ENCODE measurements around the gene FAM107B.

FAM107B gene

DNA sequence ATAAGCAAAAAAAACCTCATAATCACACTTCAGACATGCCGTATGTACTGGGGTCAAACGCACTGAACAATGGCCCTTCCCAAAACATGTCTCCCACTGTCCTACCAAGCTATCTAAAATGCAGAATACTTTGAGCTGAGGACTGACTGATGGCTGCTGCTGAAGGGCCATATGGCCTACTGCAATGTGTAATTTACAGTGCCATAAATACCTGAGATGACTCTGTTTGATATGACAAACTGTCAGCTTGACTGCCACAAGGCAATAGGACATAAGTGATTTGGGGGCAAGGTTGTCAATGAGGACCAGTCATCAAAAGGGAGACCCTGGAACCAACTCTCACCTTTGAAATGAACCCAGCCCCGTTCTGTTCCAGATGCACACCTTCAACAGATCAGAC is 256.5 kb downstream of the FAM107B start:
- Histone ChIP-seq H3K9ac (ENCODE audit: low read length) (no peak overlapping the region), H3K4me2 (ENCODE audit: low read length, poor library complexity, severe bottlenecking) (no peak overlapping the region), H2AFZ (ENCODE audit: low read depth, low read length) (no peak overlapping the region), H2BK15ac (ENCODE audit: low read depth, poor library complexity, severe bottlenecking) (no peak overlapping the region), H3K4me1 (ENCODE audit: control insufficient read depth, insufficient read depth, low read depth, low read length) (peaks cover under 1% of the 10 kb centered on the region), H3K18ac (ENCODE audit: low read depth in 1 of 2, low read length in 2 of 2) (no peak overlapping the region), H3K4me3 (ENCODE audit: insufficient read depth in 1 of 2, low read depth in 1 of 2, low read length in 2 of 2) (no peak overlapping the region), H3K27me3 (ENCODE audit: control insufficient read depth in 1 of 2, insufficient read depth in 1 of 2, low read length in 2 of 2) (no peaks in the 10 kb centered on the region), H3K36me3 (ENCODE audit: control insufficient read depth in 1 of 2, insufficient read depth in 2 of 2, low read depth in 1 of 2, low read length in 2 of 2) (peaks cover 7 to 21% of the 10 kb centered on the region in 2 experiments), H4K8ac (ENCODE audit: low read length) (no peak overlapping the region), H3K27ac (ENCODE audit: low read length, poor library complexity, severe bottlenecking) (no peak overlapping the region), H2BK120ac (ENCODE audit: low read depth, low read length) (no peak overlapping the region), H3K14ac (ENCODE audit: low read length in 2 of 2) (no peak overlapping the region), H4K91ac (ENCODE audit: low read length) (no peak overlapping the region), H2AK5ac (ENCODE audit: low read length, severe bottlenecking) (no peak overlapping the region), H3K4ac (ENCODE audit: low read depth in 1 of 2, low read length in 2 of 2) (no peak overlapping the region), H3K23ac (ENCODE audit: low read length in 2 of 2) (no peak overlapping the region), H2BK5ac (ENCODE audit: low read depth, low read length, poor library complexity, severe bottlenecking) (no peak overlapping the region), H3K79me1 (replicated peaks; ENCODE audit: low read length, poor library complexity, severe bottlenecking) (peaks cover 5% of the 10 kb centered on the region), H3K9me3 (ENCODE audit: control insufficient read depth, low read length) (no peaks in the 10 kb centered on the region), H2BK12ac (ENCODE audit: low read length in 2 of 2) (no peak overlapping the region)
- WGBS, result 97% methylated on average over 2 of the region's 3 CpGs
- DNase-seq, result no peak

DNA sequence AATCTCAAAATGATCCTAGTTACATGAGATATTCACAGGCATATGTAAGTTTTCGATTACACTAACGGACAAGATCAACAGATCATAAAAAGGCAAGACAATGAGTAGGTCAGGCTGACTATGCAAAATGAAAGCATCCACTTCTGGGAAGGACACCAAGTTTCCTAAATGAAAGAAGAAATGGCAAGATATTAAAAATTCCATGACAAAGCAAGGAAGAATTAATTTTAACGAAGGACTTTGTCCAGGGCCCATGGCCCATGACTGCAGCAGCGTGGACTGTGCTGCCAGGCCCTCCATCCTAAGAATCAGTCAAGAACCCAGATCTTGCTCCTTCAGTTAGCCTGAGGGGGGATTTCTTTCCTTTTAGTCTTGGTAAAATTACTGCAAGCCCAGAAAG is 261.6 kb downstream of the FAM107B start:
- Histone ChIP-seq H3K4me2 (ENCODE audit: low read length, poor library complexity, severe bottlenecking) (no peak overlapping the region), H2BK5ac (ENCODE audit: low read depth, low read length, poor library complexity, severe bottlenecking) (no peak overlapping the region), H4K91ac (ENCODE audit: low read length) (no peak overlapping the region), H3K27me3 (ENCODE audit: control insufficient read depth in 1 of 2, insufficient read depth in 1 of 2, low read length in 2 of 2) (no peaks in the 10 kb centered on the region), H3K79me1 (replicated peaks; ENCODE audit: low read length, poor library complexity, severe bottlenecking) (peaks cover under 1% of the 10 kb centered on the region), H3K4me3 (ENCODE audit: insufficient read depth in 1 of 2, low read depth in 1 of 2, low read length in 2 of 2) (no peak overlapping the region), H2BK120ac (ENCODE audit: low read depth, low read length) (no peak overlapping the region), H3K9ac (ENCODE audit: low read length) (peak overlapping the region; percentile 68), H4K8ac (ENCODE audit: low read length) (no peak overlapping the region), H3K18ac (ENCODE audit: low read depth in 1 of 2, low read length in 2 of 2) (no peak overlapping the region), H2BK15ac (ENCODE audit: low read depth, poor library complexity, severe bottlenecking) (no peak overlapping the region), H3K27ac (ENCODE audit: low read length, poor library complexity, severe bottlenecking) (no peak overlapping the region), H2AFZ (ENCODE audit: low read depth, low read length) (no peak overlapping the region), H2AK5ac (ENCODE audit: low read length, severe bottlenecking) (no peak overlapping the region), H2BK12ac (ENCODE audit: low read length in 2 of 2) (no peak overlapping the region), H3K14ac (ENCODE audit: low read length in 2 of 2) (no peak overlapping the region), H3K36me3 (ENCODE audit: control insufficient read depth in 1 of 2, insufficient read depth in 2 of 2, low read depth in 1 of 2, low read length in 2 of 2) (peaks cover 3 to 4% of the 10 kb centered on the region in 2 experiments), H3K23ac (ENCODE audit: low read length in 2 of 2) (no peak overlapping the region), H3K4me1 (ENCODE audit: control insufficient read depth, insufficient read depth, low read depth, low read length) (no peaks in the 10 kb centered on the region), H3K4ac (ENCODE audit: low read depth in 1 of 2, low read length in 2 of 2) (no peak overlapping the region), H3K9me3 (ENCODE audit: control insufficient read depth, low read length) (peaks cover 16% of the 10 kb centered on the region)
- no peak for DNase-seq
- WGBS, result 100% methylated on average over 4 of the region's 4 CpGs

DNA sequence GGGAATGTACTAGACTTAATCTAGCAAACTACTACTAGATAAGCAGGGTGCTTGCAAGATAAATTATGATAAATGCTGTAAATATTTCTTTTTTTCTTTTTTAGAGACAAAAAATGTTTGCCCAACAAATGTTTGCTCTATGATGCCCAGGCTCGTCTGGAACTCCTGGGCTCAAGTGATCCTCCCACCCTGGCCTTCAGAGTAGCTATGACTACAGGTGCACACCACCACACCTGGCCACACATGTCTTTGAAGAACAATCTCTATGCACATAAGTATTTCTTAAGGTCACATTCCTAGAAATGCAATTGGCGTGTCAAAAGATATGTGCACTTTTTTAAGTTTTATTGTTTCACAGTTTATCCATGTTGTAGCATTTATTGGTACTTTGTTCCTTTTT is 264.4 kb downstream of the FAM107B start:
- no peak for DNase-seq
- H2BK12ac ChIP-seq (ENCODE audit: low read length in 2 of 2), result no peak overlapping the region
- no peak overlapping the region for H3K14ac ChIP-seq (ENCODE audit: low read length in 2 of 2)
- H2BK15ac ChIP-seq (ENCODE audit: low read depth, poor library complexity, severe bottlenecking), result no peak overlapping the region
- H3K9ac ChIP-seq (ENCODE audit: low read length), result no peak overlapping the region
- no peak overlapping the region for H4K91ac ChIP-seq (ENCODE audit: low read length)
- no peak overlapping the region for H3K23ac ChIP-seq (ENCODE audit: low read length in 2 of 2)
- H2AFZ ChIP-seq (ENCODE audit: low read depth, low read length), result no peak overlapping the region
- no peaks in the 10 kb centered on the region for H3K4me1 ChIP-seq (ENCODE audit: control insufficient read depth, insufficient read depth, low read depth, low read length)
- H4K8ac ChIP-seq (ENCODE audit: low read length), result no peak overlapping the region
- H2BK120ac ChIP-seq (ENCODE audit: low read depth, low read length), result no peak overlapping the region
- H3K36me3 ChIP-seq (ENCODE audit: control insufficient read depth in 1 of 2, insufficient read depth in 2 of 2, low read depth in 1 of 2, low read length in 2 of 2), result peaks cover 3 to 4% of the 10 kb centered on the region in 2 experiments
- no peaks in the 10 kb centered on the region for H3K79me1 ChIP-seq (replicated peaks; ENCODE audit: low read length, poor library complexity, severe bottlenecking)
- no peak overlapping the region for H3K4me3 ChIP-seq (ENCODE audit: insufficient read depth in 1 of 2, low read depth in 1 of 2, low read length in 2 of 2)
- no peak overlapping the region for H3K4ac ChIP-seq (ENCODE audit: low read depth in 1 of 2, low read length in 2 of 2)
- H3K9me3 ChIP-seq (ENCODE audit: control insufficient read depth, low read length), result peaks cover 16% of the 10 kb centered on the region
- H3K27me3 ChIP-seq (ENCODE audit: control insufficient read depth in 1 of 2, insufficient read depth in 1 of 2, low read length in 2 of 2), result peaks cover 0 to 15% of the 10 kb centered on the region in 2 experiments
- H3K27ac ChIP-seq (ENCODE audit: low read length, poor library complexity, severe bottlenecking), result no peak overlapping the region
- whole genome bisulfite sequencing, result 95% methylated on average over 1 of the region's 2 CpGs
- H3K18ac ChIP-seq (ENCODE audit: low read depth in 1 of 2, low read length in 2 of 2), result no peak overlapping the region
- H3K4me2 ChIP-seq (ENCODE audit: low read length, poor library complexity, severe bottlenecking), result no peak overlapping the region
- H2BK5ac ChIP-seq (ENCODE audit: low read depth, low read length, poor library complexity, severe bottlenecking), result no peak overlapping the region
- H2AK5ac ChIP-seq (ENCODE audit: low read length, severe bottlenecking), result no peak overlapping the region

DNA sequence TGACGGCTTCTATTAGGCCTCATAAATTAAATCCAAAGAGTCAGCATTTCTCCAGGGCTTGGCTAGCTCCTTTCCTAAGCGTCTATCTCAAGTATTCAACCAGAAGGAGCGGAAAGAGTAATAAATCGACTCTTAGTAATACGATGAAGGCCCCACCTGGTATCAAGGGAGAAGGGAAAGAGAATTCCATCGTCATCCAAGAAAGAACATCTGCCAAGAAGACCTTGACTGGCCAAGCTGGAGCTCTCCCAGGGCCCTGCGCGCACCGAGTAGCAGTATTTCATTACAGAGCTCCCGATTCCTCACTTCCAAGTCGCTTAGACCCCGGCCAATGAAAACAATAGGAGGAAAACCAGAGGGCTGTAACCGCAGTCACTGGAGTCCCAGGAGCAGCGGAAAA is 266.0 kb downstream of the FAM107B start:
- WGBS, result 94% methylated on average over 14 of the region's 14 CpGs
- Histone ChIP-seq H3K4me1 (ENCODE audit: control insufficient read depth, insufficient read depth, low read depth, low read length) (no peaks in the 10 kb centered on the region), H3K4ac (ENCODE audit: low read depth in 1 of 2, low read length in 2 of 2) (no peak overlapping the region), H4K8ac (ENCODE audit: low read length) (no peak overlapping the region), H3K36me3 (ENCODE audit: control insufficient read depth in 1 of 2, insufficient read depth in 2 of 2, low read depth in 1 of 2, low read length in 2 of 2) (peaks cover 3 to 4% of the 10 kb centered on the region in 2 experiments), H3K4me3 (ENCODE audit: insufficient read depth in 1 of 2, low read depth in 1 of 2, low read length in 2 of 2) (peak overlapping the region; percentile 24 to 64), H3K9ac (ENCODE audit: low read length) (peak overlapping the region; percentile 79), H3K14ac (ENCODE audit: low read length in 2 of 2) (no peak overlapping the region), H2BK12ac (ENCODE audit: low read length in 2 of 2) (no peak overlapping the region), H3K79me1 (replicated peaks; ENCODE audit: low read length, poor library complexity, severe bottlenecking) (no peaks in the 10 kb centered on the region), H3K9me3 (ENCODE audit: control insufficient read depth, low read length) (peaks cover 16% of the 10 kb centered on the region), H3K27me3 (ENCODE audit: control insufficient read depth in 1 of 2, insufficient read depth in 1 of 2, low read length in 2 of 2) (peaks cover 0 to 27% of the 10 kb centered on the region in 2 experiments), H2BK5ac (ENCODE audit: low read depth, low read length, poor library complexity, severe bottlenecking) (no peak overlapping the region), H4K91ac (ENCODE audit: low read length) (no peak overlapping the region), H2BK120ac (ENCODE audit: low read depth, low read length) (no peak overlapping the region), H2AK5ac (ENCODE audit: low read length, severe bottlenecking) (no peak overlapping the region), H2AFZ (ENCODE audit: low read depth, low read length) (no peak overlapping the region), H3K23ac (ENCODE audit: low read length in 2 of 2) (no peak overlapping the region), H2BK15ac (ENCODE audit: low read depth, poor library complexity, severe bottlenecking) (no peak overlapping the region), H3K27ac (ENCODE audit: low read length, poor library complexity, severe bottlenecking) (no peak overlapping the region), H3K4me2 (ENCODE audit: low read length, poor library complexity, severe bottlenecking) (no peak overlapping the region), H3K18ac (ENCODE audit: low read depth in 1 of 2, low read length in 2 of 2) (no peak overlapping the region)
- DNase-seq, result no peak

Data from mesenchymal stem cell (in vitro differentiated cells and primary cell).